Measurements from ENCODE around the gene IMP4.

Gene IMP4

GRCh38 chr2:130342533-130343275 is at the start of gene IMP4:
Gene IMP4 (plus strand): TSS chr2:130342897. CDS start chr2:130342933, 36 bp downstream.
- in situ Hi-C loops (cut with MboI; ENCODE audit: low sequenced_read_pairs): loop anchor here (25.0 kb wide), 2 partner anchors 155 to 405 kb away; partner anchors contain the start of genes MZT2B, SMPD4 and TUBA3E

- in situ Hi-C loops (cut with MboI; ENCODE audit: low sequenced_read_pairs): no loop called here
Observed at GRCh38 chr2:130300258-130300969, 42.3 kb upstream of the IMP4 start.

- in situ Hi-C loops (cut with MboI; ENCODE audit: low sequenced_read_pairs): no loop called here
Observed at GRCh38 chr2:130300970-130301348, 41.7 kb upstream of the IMP4 start.

GRCh38 chr2:130302164-130302886 is 40.4 kb upstream of the IMP4 start:
- in situ Hi-C loops (cut with MboI; ENCODE audit: low sequenced_read_pairs): no loop called here

- in situ Hi-C loops (cut with MboI; ENCODE audit: low sequenced_read_pairs): no loop called here
Observed at GRCh38 chr2:130303169-130303568, 39.5 kb upstream of the IMP4 start.

GRCh38 chr2:130304726-130305125 is 38.0 kb upstream of the IMP4 start:
- in situ Hi-C loops (cut with MboI; ENCODE audit: low sequenced_read_pairs): no loop called here

GRCh38 chr2:130307850-130308249 is 34.8 kb upstream of the IMP4 start:
- in situ Hi-C loops (cut with MboI; ENCODE audit: low sequenced_read_pairs): no loop called here

GRCh38 chr2:130310881-130311280 is 31.8 kb upstream of the IMP4 start:
- in situ Hi-C loops (cut with MboI; ENCODE audit: low sequenced_read_pairs): no loop called here

- in situ Hi-C loops (cut with MboI; ENCODE audit: low sequenced_read_pairs): no loop called here
Observed at GRCh38 chr2:130313812-130314334, 28.8 kb upstream of the IMP4 start.

- in situ Hi-C loops (cut with MboI; ENCODE audit: low sequenced_read_pairs): no loop called here
Observed at GRCh38 chr2:130314377-130314776, 28.3 kb upstream of the IMP4 start.

GRCh38 chr2:130316596-130316995 is 26.1 kb upstream of the IMP4 start:
- in situ Hi-C loops (cut with MboI; ENCODE audit: low sequenced_read_pairs): no loop called here

GRCh38 chr2:130318906-130319305 is 23.8 kb upstream of the IMP4 start:
- in situ Hi-C loops (cut with MboI; ENCODE audit: low sequenced_read_pairs): no loop called here

- in situ Hi-C loops (cut with MboI; ENCODE audit: low sequenced_read_pairs): no loop called here
Observed at GRCh38 chr2:130319536-130319935, 23.2 kb upstream of the IMP4 start.

- in situ Hi-C loops (cut with MboI; ENCODE audit: low sequenced_read_pairs): loop anchor here (25.0 kb wide), 2 partner anchors 141 to 391 kb away; partner anchors contain the start of genes MZT2B, SMPD4 and TUBA3E
Observed at GRCh38 chr2:130327703-130328527, 14.8 kb upstream of the IMP4 start.

- in situ Hi-C loops (cut with MboI; ENCODE audit: low sequenced_read_pairs): loop anchor here (25.0 kb wide), 2 partner anchors 141 to 391 kb away; partner anchors contain the start of genes MZT2B, SMPD4 and TUBA3E
Observed at GRCh38 chr2:130328710-130329109, 14.0 kb upstream of the IMP4 start.

GRCh38 chr2:130332271-130333073 is 10.2 kb upstream of the IMP4 start:
- in situ Hi-C loops (cut with MboI; ENCODE audit: low sequenced_read_pairs): loop anchor here (25.0 kb wide), 2 partner anchors 145 to 395 kb away; partner anchors contain the start of genes MZT2B, SMPD4 and TUBA3E

GRCh38 chr2:130333253-130333652 is 9.4 kb upstream of the IMP4 start:
- in situ Hi-C loops (cut with MboI; ENCODE audit: low sequenced_read_pairs): loop anchor here (25.0 kb wide), 2 partner anchors 146 to 396 kb away; partner anchors contain the start of genes MZT2B, SMPD4 and TUBA3E

- in situ Hi-C loops (cut with MboI; ENCODE audit: low sequenced_read_pairs): loop anchor here (25.0 kb wide), 2 partner anchors 147 to 397 kb away; partner anchors contain the start of genes MZT2B, SMPD4 and TUBA3E
Observed at GRCh38 chr2:130334026-130334425, 8.7 kb upstream of the IMP4 start.

GRCh38 chr2:130335226-130335625 is 7.5 kb upstream of the IMP4 start:
- in situ Hi-C loops (cut with MboI; ENCODE audit: low sequenced_read_pairs): loop anchor here (25.0 kb wide), 2 partner anchors 148 to 398 kb away; partner anchors contain the start of genes MZT2B, SMPD4 and TUBA3E

Data from HL-60/S4 treated with retinoic acid at 250 ng/mL for 4 days and 3 days (cell line).